Measurements from ENCODE around the gene UBE2J2.
"Not testable (repeated sequence)": the region's sequence is repeated elsewhere in the genome, so short reads cannot be mapped to it uniquely, and the experiment has no call there.

The UBE2J2 gene

GRCh38 chr1:1255611-1256010 lies 18.0 kb downstream of the UBE2J2 start:
- DNase-seq = no peak

GRCh38 chr1:1255078-1255477 lies 18.6 kb downstream of the UBE2J2 start:
- no peak for DNase-seq

- DNase-seq = no peak
Observed at GRCh38 chr1:1254667-1254998, 19.0 kb downstream of the UBE2J2 start.

GRCh38 chr1:1253972-1254666 lies 19.5 kb downstream of the UBE2J2 start:
- no peak for DNase-seq

- DNase-seq = no peak
Observed at GRCh38 chr1:1253314-1253713, 20.3 kb downstream of the UBE2J2 start.

GRCh38 chr1:1250786-1251284 lies 22.8 kb downstream of the UBE2J2 start:
- DNase-seq = no peak

GRCh38 chr1:1248009-1248913 lies 25.4 kb downstream of the UBE2J2 start:
- not testable (repeated sequence) for DNase-seq

GRCh38 chr1:1247341-1247913 lies 26.2 kb downstream of the UBE2J2 start:
- DNase-seq = no peak

GRCh38 chr1:1246577-1247340 lies 26.9 kb downstream of the UBE2J2 start, which contains the start of gene C1QTNF12:
Gene C1QTNF12 (minus strand): TSS chr1:1246722. CDS start chr1:1246690, 32 bp downstream.
- DNase-seq = no peak

GRCh38 chr1:1245817-1246576 lies 27.7 kb downstream of the UBE2J2 start:
- no peak for DNase-seq

- no peak for DNase-seq
Observed at GRCh38 chr1:1245178-1245816, 28.4 kb downstream of the UBE2J2 start.

GRCh38 chr1:1244192-1244811 lies 29.4 kb downstream of the UBE2J2 start:
- no peak for DNase-seq

- no peak for DNase-seq
Observed at GRCh38 chr1:1243807-1244191, 29.9 kb downstream of the UBE2J2 start.

- DNase-seq = no peak
Observed at GRCh38 chr1:1243266-1243660, 30.4 kb downstream of the UBE2J2 start.

GRCh38 chr1:1242461-1243265 lies 31.0 kb downstream of the UBE2J2 start:
- no peak for DNase-seq

GRCh38 chr1:1241588-1242219 lies 31.9 kb downstream of the UBE2J2 start:
- DNase-seq = no peak

GRCh38 chr1:1240822-1241587 lies 32.6 kb downstream of the UBE2J2 start:
- no peak for DNase-seq

- DNase-seq = no peak
Observed at GRCh38 chr1:1240348-1240732, 33.3 kb downstream of the UBE2J2 start.

All from C1 segment of cervical spinal cord (tissue), 14 donors.